H1 (cell line): Measurements from ENCODE around the gene KCNH4.

Experiments used
- CBX8 ChIP-seq: fragments of 300-800, 300-1000 bp; sonication (generic); IDR thresholded peaks from 2 replicates; pipeline ENCODE4 v1.7.1; 2016; ENCODE audit warnings: low read depth, low read length, borderline replicate concordance
- EP300 ChIP-seq, 2 experiments: IDR thresholded peaks; 1 replicate in 1 of 2; 2 replicates in 1 of 2; pipeline ENCODE4 v1.6.1; 2011 to 2012; ENCODE audit warnings: low read depth in 2 of 2, low read length in 2 of 2, mild to moderate bottlenecking in 2 of 2, borderline replicate concordance in 1 of 2, inconsistent platforms in 1 of 2, moderate library complexity in 1 of 2
- HDAC6 ChIP-seq: IDR thresholded peaks from one replicate; pipeline ENCODE4 v1.7.1; 2012; ENCODE audit warnings: low read depth, mild to moderate bottlenecking, inconsistent platforms, low read length, moderate library complexity
- KDM1A ChIP-seq: fragments of 200-600, 300-600 bp; sonication (generic); IDR thresholded peaks from 2 replicates; pipeline ENCODE4 v1.7.1; 2016; ENCODE audit warnings: mild to moderate bottlenecking, low read length, borderline replicate concordance
- POLR2A ChIP-seq, 2 experiments: IDR thresholded peaks; 1 replicate in 1 of 2; 2 replicates in 1 of 2; pipeline ENCODE4 v1.6.1; 2011; ENCODE audit warnings: low read depth in 2 of 2, low read length in 2 of 2, mild to moderate bottlenecking in 2 of 2; ENCODE audit errors: control extremely low read depth in 1 of 2
- TF ChIP-seq, protein P1 (sequence below), 3 experiments: IDR thresholded peaks; 1 replicate in 2 of 3; 2 replicates in 1 of 3; pipeline versions ENCODE4 v1.5.1 to v1.6.1; 2011; ENCODE audit warnings: low read length in 3 of 3, mild to moderate bottlenecking in 3 of 3, inconsistent platforms in 2 of 3, low read depth in 1 of 3, moderate library complexity in 1 of 3; ENCODE audit not compliant: insufficient read depth in 1 of 3; ENCODE audit errors: control extremely low read depth in 1 of 3
- TF ChIP-seq, protein P2 (sequence below): IDR thresholded peaks from 2 replicates; pipeline ENCODE4 v1.6.1; 2011; ENCODE audit warnings: low read length, improper control_type of control experiment
- TF ChIP-seq, protein P3 (sequence below): IDR thresholded peaks from 2 replicates; pipeline ENCODE4 v1.6.1; 2012; ENCODE audit warnings: low read length, inconsistent platforms
- TF ChIP-seq, protein P4 (sequence below): IDR thresholded peaks from 2 replicates; pipeline ENCODE4 v1.6.1; 2011; ENCODE audit warnings: low read depth, mild to moderate bottlenecking, low read length; ENCODE audit not compliant: insufficient read depth

DNA sequence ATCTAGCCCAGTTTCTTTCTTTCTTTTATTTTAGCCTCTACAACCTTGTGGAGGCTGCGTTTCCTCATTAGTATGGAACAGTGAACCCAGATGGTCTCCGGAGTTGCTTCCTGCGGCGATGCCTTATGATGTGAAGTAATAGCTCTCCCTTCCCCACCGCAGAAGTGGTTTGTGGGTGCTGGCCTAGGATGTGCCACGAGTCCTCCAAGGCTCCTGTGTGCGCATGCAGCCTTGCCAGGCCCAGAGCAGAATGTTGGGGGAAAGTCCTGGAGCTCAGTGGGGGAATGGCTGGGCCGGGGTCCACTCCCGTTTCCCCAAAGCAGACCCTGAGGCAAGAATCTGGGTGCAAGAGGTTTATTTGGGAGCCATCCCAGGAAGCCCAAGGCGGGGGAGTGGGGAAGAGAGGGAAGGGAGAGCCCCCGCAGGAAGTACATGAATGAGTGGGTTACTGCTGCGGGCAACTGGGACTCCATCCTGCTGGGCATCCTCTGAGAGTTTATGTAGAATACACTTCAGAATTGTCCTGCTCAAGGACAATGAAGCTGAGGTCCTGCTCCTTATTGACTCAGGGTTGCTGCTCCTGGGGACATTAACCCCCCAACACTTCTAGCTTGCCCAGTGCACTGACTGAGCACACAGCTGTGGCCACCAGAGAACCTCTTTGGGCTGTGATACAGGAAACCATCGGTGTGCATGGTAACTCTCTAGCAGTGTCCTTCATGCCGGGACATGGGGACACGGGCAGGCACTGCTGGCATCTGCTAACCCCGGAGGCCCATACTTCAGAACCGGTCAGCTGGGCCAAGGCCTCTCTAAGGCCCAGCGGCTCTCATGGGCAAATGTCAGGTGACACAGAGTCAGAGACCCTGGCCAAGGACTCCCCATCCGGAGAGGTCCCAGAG is 8.1 kb upstream of the KCNH4 start:
- TF ChIP-seq HDAC6: no peak
- TF ChIP-seq, protein P1, sequence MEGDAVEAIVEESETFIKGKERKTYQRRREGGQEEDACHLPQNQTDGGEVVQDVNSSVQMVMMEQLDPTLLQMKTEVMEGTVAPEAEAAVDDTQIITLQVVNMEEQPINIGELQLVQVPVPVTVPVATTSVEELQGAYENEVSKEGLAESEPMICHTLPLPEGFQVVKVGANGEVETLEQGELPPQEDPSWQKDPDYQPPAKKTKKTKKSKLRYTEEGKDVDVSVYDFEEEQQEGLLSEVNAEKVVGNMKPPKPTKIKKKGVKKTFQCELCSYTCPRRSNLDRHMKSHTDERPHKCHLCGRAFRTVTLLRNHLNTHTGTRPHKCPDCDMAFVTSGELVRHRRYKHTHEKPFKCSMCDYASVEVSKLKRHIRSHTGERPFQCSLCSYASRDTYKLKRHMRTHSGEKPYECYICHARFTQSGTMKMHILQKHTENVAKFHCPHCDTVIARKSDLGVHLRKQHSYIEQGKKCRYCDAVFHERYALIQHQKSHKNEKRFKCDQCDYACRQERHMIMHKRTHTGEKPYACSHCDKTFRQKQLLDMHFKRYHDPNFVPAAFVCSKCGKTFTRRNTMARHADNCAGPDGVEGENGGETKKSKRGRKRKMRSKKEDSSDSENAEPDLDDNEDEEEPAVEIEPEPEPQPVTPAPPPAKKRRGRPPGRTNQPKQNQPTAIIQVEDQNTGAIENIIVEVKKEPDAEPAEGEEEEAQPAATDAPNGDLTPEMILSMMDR (IDR thresholded peaks at IDR 0.05; ENCODE audit: control extremely low read depth in 1 of 3, insufficient read depth in 1 of 3, low read depth in 1 of 3, low read length in 3 of 3): no peak
- TF ChIP-seq, protein P2, sequence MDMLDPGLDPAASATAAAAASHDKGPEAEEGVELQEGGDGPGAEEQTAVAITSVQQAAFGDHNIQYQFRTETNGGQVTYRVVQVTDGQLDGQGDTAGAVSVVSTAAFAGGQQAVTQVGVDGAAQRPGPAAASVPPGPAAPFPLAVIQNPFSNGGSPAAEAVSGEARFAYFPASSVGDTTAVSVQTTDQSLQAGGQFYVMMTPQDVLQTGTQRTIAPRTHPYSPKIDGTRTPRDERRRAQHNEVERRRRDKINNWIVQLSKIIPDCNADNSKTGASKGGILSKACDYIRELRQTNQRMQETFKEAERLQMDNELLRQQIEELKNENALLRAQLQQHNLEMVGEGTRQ: no peak
- no peak for TF ChIP-seq CBX8
- TF ChIP-seq EP300 (IDR thresholded peaks at IDR 0.05; ENCODE audit: borderline replicate concordance in 1 of 2, low read depth in 2 of 2, low read length in 2 of 2): no peak
- TF ChIP-seq KDM1A: no peak
- TF ChIP-seq, protein P3, sequence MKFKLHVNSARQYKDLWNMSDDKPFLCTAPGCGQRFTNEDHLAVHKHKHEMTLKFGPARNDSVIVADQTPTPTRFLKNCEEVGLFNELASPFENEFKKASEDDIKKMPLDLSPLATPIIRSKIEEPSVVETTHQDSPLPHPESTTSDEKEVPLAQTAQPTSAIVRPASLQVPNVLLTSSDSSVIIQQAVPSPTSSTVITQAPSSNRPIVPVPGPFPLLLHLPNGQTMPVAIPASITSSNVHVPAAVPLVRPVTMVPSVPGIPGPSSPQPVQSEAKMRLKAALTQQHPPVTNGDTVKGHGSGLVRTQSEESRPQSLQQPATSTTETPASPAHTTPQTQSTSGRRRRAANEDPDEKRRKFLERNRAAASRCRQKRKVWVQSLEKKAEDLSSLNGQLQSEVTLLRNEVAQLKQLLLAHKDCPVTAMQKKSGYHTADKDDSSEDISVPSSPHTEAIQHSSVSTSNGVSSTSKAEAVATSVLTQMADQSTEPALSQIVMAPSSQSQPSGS: no peak
- TF ChIP-seq, protein P4, sequence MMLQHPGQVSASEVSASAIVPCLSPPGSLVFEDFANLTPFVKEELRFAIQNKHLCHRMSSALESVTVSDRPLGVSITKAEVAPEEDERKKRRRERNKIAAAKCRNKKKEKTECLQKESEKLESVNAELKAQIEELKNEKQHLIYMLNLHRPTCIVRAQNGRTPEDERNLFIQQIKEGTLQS: no peak
- no peak for TF ChIP-seq POLR2A (IDR thresholded peaks at IDR 0.05; ENCODE audit: control extremely low read depth in 1 of 2, low read depth in 2 of 2, low read length in 2 of 2)
